ENCODE measurements around the gene SLC6A4. TPM values are rescaled to one million over a fixed set of nuclear protein-coding genes. Genes with fewer than 3 reads are reported as not detected.

The SLC6A4 gene
- total RNA-seq, 1 donor from 2014 or later = not detected

Other genes with a start within 250 kb of the SLC6A4 start
- gene NSRP1, start 118.9 kb downstream of the SLC6A4 start, total RNA-seq = 28.2 and 30.7 TPM in 2 replicates
- gene BLMH, start 56.2 kb upstream of the SLC6A4 start, total RNA-seq = 85.9 and 87.1 TPM in 2 replicates
- gene TMIGD1, start 98.4 kb upstream of the SLC6A4 start, total RNA-seq = not detected in 2 replicates
- 48.4 and 53.4 TPM in 2 replicates for gene CPD, start 143.2 kb upstream of the SLC6A4 start, total RNA-seq
- 53.8 and 56.7 TPM in 2 replicates for gene GOSR1, start 241.7 kb upstream of the SLC6A4 start, total RNA-seq